H1 (cell line): Measurements from ENCODE around the gene SPATS2L. TPM values are rescaled to one million over a fixed set of nuclear protein-coding genes. Genes with fewer than 3 reads are reported as not detected.

Experiments used
- CTCF ChIA-PET: fragments of 300-600 bp; sonication (Branson Sonifier 250); formaldehyde crosslinking; loops from one replicate; lab custom pipeline; 2021; ENCODE audit not compliant: partially characterized antibody; lab: Charles Lee
- POLR2A ChIA-PET: fragments of 300-600 bp; sonication (Branson Sonifier 250); formaldehyde crosslinking; loops from one replicate; lab custom pipeline; 2021; ENCODE audit warnings: inconsistent platforms; ENCODE audit not compliant: partially characterized antibody; lab: Charles Lee
- DNase-seq, 2 experiments: peaks; one replicate each; pipeline versions ENCODE4 v3.0.0 to v3.0.0-alpha.2; 2010 to 2022; ENCODE audit warnings: low spot score in 2 of 2, low read depth in 1 of 2, mixed read lengths in 1 of 2
- FAIRE-seq: peaks from 2 replicates; lab custom pipeline; 2011; peaks lifted over from hg19 to GRCh38; lab: Jason Lieb, UNC
- H2AFZ ChIP-seq: 2 replicates; pipeline ENCODE4 v1.8.1; 2012; ENCODE audit warnings: low read length, inconsistent platforms
- H2AK5ac ChIP-seq: 2 replicates; pipeline ENCODE4 v1.6.1; 2013; ENCODE audit warnings: low read depth, low read length
- H2BK120ac ChIP-seq: replicated peaks from 2 replicates; pipeline ENCODE3; 2013; ENCODE audit warnings: low read depth, low read length, inconsistent platforms
- H2BK12ac ChIP-seq: 2 replicates; pipeline ENCODE4 v1.6.1; 2013; ENCODE audit warnings: low read depth, low read length
- H2BK15ac ChIP-seq: 2 replicates; pipeline ENCODE4 v1.6.1; 2013; ENCODE audit warnings: low read length
- H2BK20ac ChIP-seq: 2 replicates; pipeline ENCODE4 v1.6.1; 2013; ENCODE audit warnings: low read length
- H2BK5ac ChIP-seq: 2 replicates; pipeline ENCODE4 v1.6.1; 2013; ENCODE audit warnings: low read depth, low read length
- H3K14ac ChIP-seq: 2 replicates; pipeline ENCODE4 v1.6.1; 2013; ENCODE audit warnings: inconsistent platforms; ENCODE audit not compliant: insufficient read length
- H3K18ac ChIP-seq: 2 replicates; pipeline ENCODE4 v1.6.1; 2013; ENCODE audit warnings: low read length; ENCODE audit errors: extremely low read depth
- H3K23ac ChIP-seq: 2 replicates; pipeline ENCODE4 v1.6.1; 2013; ENCODE audit warnings: inconsistent platforms; ENCODE audit not compliant: insufficient read length
- H3K23me2 ChIP-seq: 2 replicates; pipeline ENCODE4 v1.6.1; 2013; ENCODE audit warnings: low read depth, low read length
- H3K27ac ChIP-seq: 2 replicates; pipeline ENCODE4 v1.6.1; 2011; ENCODE audit warnings: low read depth, low read length, inconsistent platforms
- H3K27me3 ChIP-seq, 4 experiments: replicated peaks in 1 of 4; 1 replicate in 1 of 4; 2 replicates in 3 of 4; pipeline versions ENCODE4 v1.6.1 to v1.8.1; 2011 to 2013; ENCODE audit warnings: low read length in 3 of 4, mild to moderate bottlenecking in 3 of 4, inconsistent platforms in 2 of 4, mixed read lengths in 2 of 4, moderate library complexity in 1 of 4; ENCODE audit not compliant: control insufficient read depth in 3 of 4, insufficient read depth in 3 of 4; ENCODE audit errors: extremely low read depth in 1 of 4
- H3K36me3 ChIP-seq, 4 experiments: 2 replicates each; pipeline versions ENCODE4 v1.6.1 to v1.8.1; 2011 to 2013; ENCODE audit warnings: mild to moderate bottlenecking in 4 of 4, low read length in 3 of 4, moderate library complexity in 2 of 4, control low read depth in 1 of 4, inconsistent platforms in 1 of 4; ENCODE audit not compliant: insufficient read depth in 4 of 4, control insufficient read depth in 2 of 4
- H3K4ac ChIP-seq: replicated peaks from 2 replicates; pipeline ENCODE3; 2013; ENCODE audit warnings: low read length, low read depth, mixed read lengths, inconsistent platforms; ENCODE audit not compliant: insufficient read length
- H3K4me1 ChIP-seq, 4 experiments: replicated peaks in 1 of 4; 1 replicate in 1 of 4; 2 replicates in 3 of 4; pipeline versions ENCODE4 v1.6.1 to v1.8.1; 2011 to 2013; ENCODE audit warnings: low read length in 3 of 4, inconsistent platforms in 2 of 4, mixed read lengths in 1 of 4; ENCODE audit not compliant: insufficient read depth in 4 of 4, control insufficient read depth in 3 of 4
- H3K4me2 ChIP-seq, 2 experiments: 2 replicates each; pipeline versions ENCODE4 v1.6.1 to v1.8.1; 2011 to 2013; ENCODE audit warnings: low read depth in 2 of 2, low read length in 2 of 2, control low read depth in 1 of 2, inconsistent platforms in 1 of 2, mild to moderate bottlenecking in 1 of 2; ENCODE audit not compliant: insufficient read depth in 1 of 2
- H3K4me3 ChIP-seq, 4 experiments: fragments of 200-600, 300-600 bp in 1 of 4; sonication (generic), shearing (Covaris generic), sonication (Bioruptor Twin) in 1 of 4; 2 replicates each; pipeline versions ENCODE4 v1.5.1 to v1.8.1; 2011 to 2016; ENCODE audit warnings: low read length in 4 of 4, low read depth in 3 of 4, control low read depth in 2 of 4, inconsistent platforms in 2 of 4, mild to moderate bottlenecking in 2 of 4, mixed read lengths in 1 of 4, moderate library complexity in 1 of 4; ENCODE audit not compliant: insufficient read depth in 2 of 4; ENCODE audit errors: extremely low read depth in 1 of 4
- H3K56ac ChIP-seq: replicated peaks from 2 replicates; pipeline ENCODE3; 2013; ENCODE audit warnings: low read depth, mild to moderate bottlenecking, mixed read lengths, low read length, inconsistent platforms; ENCODE audit not compliant: insufficient read length
- H3K79me1 ChIP-seq: 2 replicates; pipeline ENCODE4 v1.6.1; 2013; ENCODE audit warnings: low read depth, low read length, control low read depth
- H3K79me2 ChIP-seq, 2 experiments: 2 replicates each; pipeline versions ENCODE4 v1.6.1 to v1.8.1; 2012 to 2013; ENCODE audit warnings: low read length in 2 of 2, mild to moderate bottlenecking in 2 of 2, inconsistent platforms in 1 of 2; ENCODE audit not compliant: insufficient read depth in 2 of 2, control insufficient read depth in 1 of 2
- H3K9ac ChIP-seq, 4 experiments: replicated peaks in 1 of 4; 1 replicate in 1 of 4; 2 replicates in 3 of 4; pipeline versions ENCODE4 v1.6.1 to v1.8.1; 2011 to 2013; ENCODE audit warnings: low read depth in 3 of 4, low read length in 3 of 4, control low read depth in 2 of 4, mild to moderate bottlenecking in 2 of 4, moderate library complexity in 2 of 4, inconsistent platforms in 1 of 4; ENCODE audit errors: extremely low read depth in 1 of 4
- H3K9me3 ChIP-seq, 2 experiments: 2 replicates each; pipeline versions ENCODE4 v1.6.1 to v1.8.1; 2012 to 2013; ENCODE audit warnings: mild to moderate bottlenecking in 2 of 2, moderate library complexity in 2 of 2, control low read depth in 1 of 2, inconsistent platforms in 1 of 2, low read depth in 1 of 2, low read length in 1 of 2, mixed read lengths in 1 of 2; ENCODE audit not compliant: insufficient read depth in 2 of 2
- H4K20me1 ChIP-seq, 2 experiments: replicated peaks in 1 of 2; 2 replicates each; pipeline versions ENCODE3 to v1.8.1; 2011 to 2013; ENCODE audit warnings: inconsistent platforms in 2 of 2, low read length in 2 of 2, mild to moderate bottlenecking in 1 of 2; ENCODE audit not compliant: insufficient read depth in 2 of 2, control insufficient read depth in 1 of 2
- H4K5ac ChIP-seq: 2 replicates; pipeline ENCODE4 v1.6.1; 2013; ENCODE audit warnings: low read length, low read depth, mixed read lengths, inconsistent platforms; ENCODE audit not compliant: insufficient read length
- H4K8ac ChIP-seq: 2 replicates; pipeline ENCODE4 v1.8.0; 2013; ENCODE audit warnings: mild to moderate bottlenecking, moderate library complexity, low read length, inconsistent platforms; ENCODE audit not compliant: insufficient read depth; ENCODE audit errors: extremely low read depth
- H4K91ac ChIP-seq: replicated peaks from 2 replicates; pipeline ENCODE3; 2013; ENCODE audit warnings: low read length, mixed read lengths, inconsistent platforms; ENCODE audit not compliant: insufficient read length
- EZH2 ChIP-seq: fragments of 200-600 bp; sonication (generic); IDR thresholded peaks from 2 replicates; pipeline ENCODE4 v1.7.1; 2012; ENCODE audit warnings: low read depth, mild to moderate bottlenecking, moderate library complexity, low read length, inconsistent platforms; ENCODE audit not compliant: severe bottlenecking
- KDM4A ChIP-seq: IDR thresholded peaks from one replicate; pipeline ENCODE4 v1.7.1; 2012; ENCODE audit warnings: low read depth, mild to moderate bottlenecking, moderate library complexity, low read length, inconsistent platforms; ENCODE audit not compliant: severe bottlenecking
- NANOG ChIP-seq: IDR thresholded peaks from 2 replicates; pipeline ENCODE4 v1.6.1; 2011; ENCODE audit warnings: low read length, low read depth, mild to moderate bottlenecking, inconsistent platforms; ENCODE audit not compliant: insufficient read depth, poor library complexity, severe bottlenecking
- NRF1 ChIP-seq: IDR thresholded peaks from 2 replicates; pipeline ENCODE4 v1.6.1; 2011; ENCODE audit warnings: mild to moderate bottlenecking, low read depth, low read length, improper control_type of control experiment
- PHF8 ChIP-seq: fragments of 200-600 bp; sonication (generic); conservative IDR thresholded peaks from 2 replicates; pipeline ENCODE4 v1.7.1; 2012; ENCODE audit warnings: low read depth, mild to moderate bottlenecking, inconsistent platforms, low read length, moderate library complexity
- POU5F1 ChIP-seq: IDR thresholded peaks from 2 replicates; pipeline ENCODE4 v1.6.1; 2011; ENCODE audit warnings: low read depth, mild to moderate bottlenecking, low read length, moderate library complexity
- SAP30 ChIP-seq: fragments of 300-600 bp; sonication (generic); IDR thresholded peaks from 2 replicates; pipeline ENCODE4 v1.7.1; 2012; ENCODE audit warnings: low read length, moderate library complexity, mild to moderate bottlenecking, inconsistent platforms; ENCODE audit not compliant: insufficient read depth, insufficient replicate concordance
- SUZ12 ChIP-seq: fragments of 200-600 bp; sonication (generic); IDR thresholded peaks from 2 replicates; pipeline ENCODE4 v1.6.1; 2012; ENCODE audit warnings: mild to moderate bottlenecking, inconsistent platforms, low read length, moderate library complexity, mixed read lengths
- TAF1 ChIP-seq: IDR thresholded peaks from 2 replicates; pipeline ENCODE4 v1.6.1; 2011; ENCODE audit warnings: mild to moderate bottlenecking, low read depth, low read length
- TCF12 ChIP-seq: IDR thresholded peaks from 2 replicates; pipeline ENCODE4 v1.6.1; 2011; ENCODE audit warnings: low read depth, mild to moderate bottlenecking, low read length
- YY1 ChIP-seq: IDR thresholded peaks from 2 replicates; pipeline ENCODE4 v1.6.1; 2011; ENCODE audit warnings: low read depth, mild to moderate bottlenecking, low read length
- WGBS, 2 experiments: shearing (Covaris generic) in 1 of 2; methylation state at CpG; one replicate each; pipeline versions ENCODE4 v1.1.6 to v1.1.7; 2013 to 2015; ENCODE audit warnings: low lambda C conversion rate in 2 of 2, mixed read lengths in 2 of 2, inconsistent platforms in 1 of 2, low coverage in 1 of 2, missing lambda C conversion rate in 1 of 2; ENCODE audit not compliant: insufficient replicate concordance in 2 of 2, insufficient coverage in 1 of 2, insufficient read length in 1 of 2; ENCODE audit errors: extremely low coverage in 1 of 2, missing lambda C conversion rate in 1 of 2; 5-methylcytosine and 5-hydroxymethylcytosine counted together
- polyA plus RNA-seq, 7 experiments: library from polyadenylated mRNA; depleted of rRNA in 3 of 7; stranded (reverse) in 5 of 7; unstranded in 2 of 7; fragments of >200 nt in 5 of 7; fragments of 200-250 nt in 2 of 7; gene quantifications; 1 replicate in 5 of 7; 2 replicates in 1 of 7; 4 replicates in 1 of 7; pipeline versions ENCODE4 v1.2.1 to v1.2.3, GENCODE V29; 2011 to 2013; ENCODE audit warnings: missing spikeins in 2 of 7, mixed read lengths in 2 of 7
- total RNA-seq: library from RNA; stranded (reverse); fragmentation: NEBNext Ultra II Directional; extraction: Animal tissue kit (Norgen Biotek cat#: 25700); gene quantifications from 2 replicates; pipeline ENCODE4 v1.2.1, GENCODE V29; 2021
- TF ChIP-seq, protein P1 (sequence below): IDR thresholded peaks from 2 replicates; pipeline ENCODE4 v1.6.1; 2012; ENCODE audit warnings: low read length, inconsistent platforms

SPATS2L gene
- total and polyA plus RNA-seq, 2 of the 8 experiments (the other 6 are each of a cell fraction or from before 2014, with no cell fraction given): 67.3 to 189 TPM

DNA sequence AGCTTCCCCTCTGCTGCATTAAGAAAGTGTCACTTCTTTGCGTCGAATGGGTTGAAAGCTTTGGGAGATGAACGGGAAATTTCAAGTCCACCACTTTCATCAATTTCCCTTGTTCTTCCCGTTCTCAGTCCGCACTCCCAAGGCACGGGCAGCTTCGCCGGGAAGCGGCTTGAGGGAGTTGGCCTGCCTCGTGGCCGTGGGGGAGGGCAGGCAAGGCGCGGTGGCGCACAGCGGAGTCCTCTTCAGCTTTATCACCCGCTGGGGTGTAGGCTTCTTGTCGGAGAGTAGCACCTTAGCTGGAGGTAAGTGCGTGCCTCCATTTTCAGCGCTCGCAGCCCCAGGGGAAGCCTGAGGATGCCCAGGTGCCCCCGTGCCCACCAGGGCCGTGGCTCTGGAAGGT is 183.5 kb downstream of the SPATS2L start:
- no peak overlapping the region; the same call in 1 of the 2 replicates for H2BK5ac ChIP-seq
- peaks cover 0 to 13% (median 0%) of the 10 kb centered on the region in 4 experiments; a peak in 2 of 8 replicates for H3K36me3 ChIP-seq
- no peak overlapping the region for H3K56ac ChIP-seq
- no peak overlapping the region for H2AK5ac ChIP-seq
- H3K4ac ChIP-seq: no peak overlapping the region
- no peak overlapping the region for H3K14ac ChIP-seq
- CTCF ChIA-PET: interaction anchor here (1.1 to 2.7 kb wide), 3 partner anchors 9 to 517 kb away, joined by 3 to 12 read pairs (median 3); partner anchors contain the start of gene KCTD18
- no peak overlapping the region for H2AFZ ChIP-seq
- H3K23ac ChIP-seq: no peak overlapping the region
- H3K79me1 ChIP-seq: no peaks in the 10 kb centered on the region
- H4K91ac ChIP-seq: no peak overlapping the region
- no peak overlapping the region for H3K18ac ChIP-seq
- no peak overlapping the region for H3K4me3 ChIP-seq
- POLR2A ChIA-PET: no interaction called here
- no peak overlapping the region for H4K5ac ChIP-seq
- H3K4me1 ChIP-seq: peaks cover 0 to 2% (median 0%) of the 10 kb centered on the region in 4 experiments; a peak in 1 of 7 replicates
- no peak overlapping the region for H2BK120ac ChIP-seq
- no peaks in the 10 kb centered on the region for H3K9me3 ChIP-seq
- H3K79me2 ChIP-seq: no peaks in the 10 kb centered on the region
- no peak overlapping the region for H3K27ac ChIP-seq
- H2BK12ac ChIP-seq: no peak overlapping the region
- no peak overlapping the region for H2BK15ac ChIP-seq
- H4K20me1 ChIP-seq: no peaks in the 10 kb centered on the region
- no peaks in the 10 kb centered on the region for H3K27me3 ChIP-seq
- H3K23me2 ChIP-seq: no peaks in the 10 kb centered on the region; the same call in 1 of the 2 replicates
- no peak for FAIRE-seq
- H4K8ac ChIP-seq: no peak overlapping the region
- 96% methylated on average over 22 of the region's 22 CpGs; no CpG with 5 or more reads in 1 of the 2 experiments for WGBS, 2 experiments
- H2BK20ac ChIP-seq: no peak overlapping the region
- no peak overlapping the region for H3K4me2 ChIP-seq
- H3K9ac ChIP-seq: no peak overlapping the region
- no peak for DNase-seq
- TF ChIP-seq NANOG (no peak), TCF12 (no peak), POU5F1 (no peak), TAF1 (no peak), PHF8 (no peak), YY1 (no peak), SUZ12 (no peak), NRF1 (no peak), KDM4A (no peak), EZH2 (no peak), SAP30 (no peak)
- TF ChIP-seq, protein P1, sequence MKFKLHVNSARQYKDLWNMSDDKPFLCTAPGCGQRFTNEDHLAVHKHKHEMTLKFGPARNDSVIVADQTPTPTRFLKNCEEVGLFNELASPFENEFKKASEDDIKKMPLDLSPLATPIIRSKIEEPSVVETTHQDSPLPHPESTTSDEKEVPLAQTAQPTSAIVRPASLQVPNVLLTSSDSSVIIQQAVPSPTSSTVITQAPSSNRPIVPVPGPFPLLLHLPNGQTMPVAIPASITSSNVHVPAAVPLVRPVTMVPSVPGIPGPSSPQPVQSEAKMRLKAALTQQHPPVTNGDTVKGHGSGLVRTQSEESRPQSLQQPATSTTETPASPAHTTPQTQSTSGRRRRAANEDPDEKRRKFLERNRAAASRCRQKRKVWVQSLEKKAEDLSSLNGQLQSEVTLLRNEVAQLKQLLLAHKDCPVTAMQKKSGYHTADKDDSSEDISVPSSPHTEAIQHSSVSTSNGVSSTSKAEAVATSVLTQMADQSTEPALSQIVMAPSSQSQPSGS: no peak
